Measurements from ENCODE around the gene ZNF710.

GRCh38 chr15:89984421-89985010, 16.6 kb upstream of the ZNF710 start:
- no peak for TF ChIP-seq E2F3 (CRISPR knock-in tag; IDR thresholded peaks at IDR 0.05)
- no peak for TF ChIP-seq POLR2A (conservative IDR thresholded peaks at IDR 0.05)
- TF ChIP-seq NCOA1 (IDR thresholded peaks at IDR 0.05; ENCODE audit: low read depth) = no peak
- TF ChIP-seq ZBTB40 (IDR thresholded peaks at IDR 0.05) = no peak
- TF ChIP-seq ZBTB40 (CRISPR knock-in tag; IDR thresholded peaks at IDR 0.05) = no peak
- no peak for TF ChIP-seq CTCF (IDR thresholded peaks at IDR 0.05 in 2 of 3, conservative IDR thresholded peaks at IDR 0.05 in 1 of 3; ENCODE audit: insufficient read depth in 2 of 3, low read depth in 1 of 3, low read length in 3 of 3)
- TF ChIP-seq RERE (CRISPR knock-in tag; IDR thresholded peaks at IDR 0.05; ENCODE audit: borderline replicate concordance) = no peak
- no peak for TF ChIP-seq MEIS2 (IDR thresholded peaks at IDR 0.05; ENCODE audit: partially characterized antibody)
- no peak for TF ChIP-seq CUX1 (CRISPR knock-in tag; IDR thresholded peaks at IDR 0.05)
- no peak for TF ChIP-seq NR3C1 (CRISPR knock-in tag; IDR thresholded peaks at IDR 0.05)

Data from K562 (cell line).